WERI-Rb-1 (cell line): ENCODE measurements around the gene ZNF205.

Experiments used
- DNase-seq: peaks from one replicate; pipeline ENCODE4 v3.0.0-alpha.2; 2020
- H3K27ac ChIP-seq: fragments of 250-450 bp; sonication (Bioruptor Pico); 2 replicates; pipeline ENCODE4 v1.5.1; 2020; ENCODE audit warnings: mild to moderate bottlenecking, moderate library complexity
- H3K27me3 ChIP-seq: fragments of 250-450 bp; sonication (Bioruptor Pico); 2 replicates; pipeline ENCODE4 v1.5.1; 2021; ENCODE audit warnings: mild to moderate bottlenecking, low read depth, moderate library complexity; ENCODE audit not compliant: insufficient read depth, severe bottlenecking
- H3K36me3 ChIP-seq: fragments of 250-450 bp; sonication (Bioruptor Pico); 2 replicates; pipeline ENCODE4 v1.5.1; 2020; ENCODE audit warnings: mild to moderate bottlenecking, moderate library complexity
- H3K4me3 ChIP-seq: 2 replicates; pipeline ENCODE4 v1.5.1; 2011; ENCODE audit warnings: low read depth, mild to moderate bottlenecking, control low read depth, low read length
- H3K9me3 ChIP-seq: fragments of 250-450 bp; sonication (Bioruptor Pico); 2 replicates; pipeline ENCODE4 v1.5.1; 2021; ENCODE audit warnings: mild to moderate bottlenecking, moderate library complexity; ENCODE audit not compliant: severe bottlenecking
- TF ChIP-seq, protein P1 (sequence below): IDR thresholded peaks from 2 replicates; pipeline ENCODE4 v1.5.1; 2011; ENCODE audit warnings: low read depth, mild to moderate bottlenecking, control low read depth, inconsistent platforms, low read length

The ZNF205 gene

GRCh38 chr16:3147046-3147756 is 34.8 kb downstream of the ZNF205 start:
- Histone ChIP-seq H3K4me3 (no peak overlapping the region), H3K27ac (no peak overlapping the region), H3K9me3 (no peaks in the 10 kb centered on the region), H3K27me3 (peaks cover 7% of the 10 kb centered on the region), H3K36me3 (peaks cover 4% of the 10 kb centered on the region)
- DNase-seq = no peak
- TF ChIP-seq, protein P1, sequence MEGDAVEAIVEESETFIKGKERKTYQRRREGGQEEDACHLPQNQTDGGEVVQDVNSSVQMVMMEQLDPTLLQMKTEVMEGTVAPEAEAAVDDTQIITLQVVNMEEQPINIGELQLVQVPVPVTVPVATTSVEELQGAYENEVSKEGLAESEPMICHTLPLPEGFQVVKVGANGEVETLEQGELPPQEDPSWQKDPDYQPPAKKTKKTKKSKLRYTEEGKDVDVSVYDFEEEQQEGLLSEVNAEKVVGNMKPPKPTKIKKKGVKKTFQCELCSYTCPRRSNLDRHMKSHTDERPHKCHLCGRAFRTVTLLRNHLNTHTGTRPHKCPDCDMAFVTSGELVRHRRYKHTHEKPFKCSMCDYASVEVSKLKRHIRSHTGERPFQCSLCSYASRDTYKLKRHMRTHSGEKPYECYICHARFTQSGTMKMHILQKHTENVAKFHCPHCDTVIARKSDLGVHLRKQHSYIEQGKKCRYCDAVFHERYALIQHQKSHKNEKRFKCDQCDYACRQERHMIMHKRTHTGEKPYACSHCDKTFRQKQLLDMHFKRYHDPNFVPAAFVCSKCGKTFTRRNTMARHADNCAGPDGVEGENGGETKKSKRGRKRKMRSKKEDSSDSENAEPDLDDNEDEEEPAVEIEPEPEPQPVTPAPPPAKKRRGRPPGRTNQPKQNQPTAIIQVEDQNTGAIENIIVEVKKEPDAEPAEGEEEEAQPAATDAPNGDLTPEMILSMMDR = no peak

GRCh38 chr16:3147757-3148104 is 35.3 kb downstream of the ZNF205 start:
- no peak overlapping the region for H3K4me3 ChIP-seq
- TF ChIP-seq, protein P1 = no peak
- peaks cover 7% of the 10 kb centered on the region for H3K27me3 ChIP-seq
- H3K36me3 ChIP-seq = no peaks in the 10 kb centered on the region; the same call in 1 of the 2 replicates
- no peak overlapping the region for H3K27ac ChIP-seq
- DNase-seq = no peak
- no peaks in the 10 kb centered on the region for H3K9me3 ChIP-seq

DNA sequence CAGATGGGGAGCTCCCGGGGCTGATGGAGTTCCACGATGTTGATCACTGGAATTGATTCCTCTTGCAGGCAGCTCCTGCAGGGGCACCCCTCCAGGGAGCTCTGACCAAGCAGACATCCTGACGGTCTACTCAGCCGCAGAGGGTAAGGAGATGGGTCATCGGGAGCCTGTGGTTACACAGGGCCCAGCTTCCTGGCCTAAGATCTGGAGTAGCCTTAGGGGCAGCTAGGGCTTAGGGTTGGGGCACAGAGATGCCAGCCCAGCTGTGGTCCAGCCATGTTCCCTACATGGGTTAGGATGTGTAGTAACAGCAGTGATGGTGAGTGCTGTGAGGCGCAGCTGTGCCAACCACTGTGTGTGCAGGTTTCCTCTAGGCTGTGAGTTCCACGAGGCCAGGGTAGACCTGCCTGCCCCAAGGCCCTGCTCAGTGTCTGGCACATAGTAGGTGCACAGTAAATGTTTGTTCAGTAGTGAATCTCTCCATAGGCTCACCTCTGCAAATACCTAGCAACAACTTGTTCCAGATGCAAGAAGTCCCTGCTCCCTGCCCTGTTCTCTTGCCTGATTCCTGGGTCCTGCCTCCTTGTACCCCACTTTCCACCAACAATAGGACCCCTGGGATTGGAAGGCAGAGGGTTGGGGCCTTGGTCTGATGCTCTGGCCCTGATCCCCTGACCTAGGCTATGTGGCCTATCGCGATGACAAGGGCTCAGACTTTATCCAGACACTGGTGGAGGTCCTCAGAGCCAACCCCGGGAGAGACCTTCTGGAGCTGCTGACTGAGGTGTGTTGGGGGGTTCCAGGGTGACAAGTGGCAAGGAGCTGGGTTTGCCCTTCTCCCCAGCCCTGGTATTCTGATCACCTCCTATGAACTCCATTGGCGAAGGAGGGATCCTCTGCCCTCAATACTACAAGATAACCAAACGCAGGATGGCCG is 36.1 kb downstream of the ZNF205 start:
- H3K27me3 ChIP-seq = peaks cover 7% of the 10 kb centered on the region
- DNase-seq = no peak
- no peaks in the 10 kb centered on the region for H3K9me3 ChIP-seq
- no peak overlapping the region for H3K4me3 ChIP-seq
- no peaks in the 10 kb centered on the region for H3K36me3 ChIP-seq
- no peak overlapping the region for H3K27ac ChIP-seq
- TF ChIP-seq, protein P1 = no peak

DNA sequence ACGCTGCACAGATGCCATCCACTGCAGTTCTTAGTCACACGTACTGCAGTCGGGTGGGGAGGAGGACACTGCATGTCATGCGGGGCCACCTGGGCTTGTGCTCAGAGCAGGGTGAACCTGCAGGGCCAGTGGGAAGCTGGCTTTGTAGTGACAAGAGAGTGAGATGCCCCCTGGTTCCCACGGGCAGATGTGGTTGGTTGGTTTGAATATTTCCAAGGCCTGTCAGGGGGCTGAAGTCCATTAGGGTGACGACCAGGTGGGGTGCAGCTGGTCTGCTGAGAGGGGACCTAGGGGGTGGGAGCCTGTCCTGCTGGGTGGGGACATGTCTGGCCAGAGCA is 36.8 kb downstream of the ZNF205 start:
- TF ChIP-seq, protein P1 = no peak
- H3K9me3 ChIP-seq = no peaks in the 10 kb centered on the region
- no peak overlapping the region for H3K4me3 ChIP-seq
- no peaks in the 10 kb centered on the region for H3K36me3 ChIP-seq
- DNase-seq = no peak
- peaks cover 7% of the 10 kb centered on the region for H3K27me3 ChIP-seq
- no peak overlapping the region for H3K27ac ChIP-seq

- DNase-seq = peak; percentile 76
- Histone ChIP-seq H3K36me3 (no peaks in the 10 kb centered on the region), H3K4me3 (peak overlapping the region; percentile 85), H3K27me3 (peaks cover 7% of the 10 kb centered on the region), H3K9me3 (no peaks in the 10 kb centered on the region), H3K27ac (peak overlapping the region; percentile 47)
- TF ChIP-seq, protein P1 = peak; percentile 71
Measured at GRCh38 chr16:3149630-3150345, 37.4 kb downstream of the ZNF205 start.
